OCI-LY7 (cell line): ENCODE data around the gene GMPR2. TPM values are rescaled to one million over a fixed set of nuclear protein-coding genes. Genes with fewer than 3 reads are reported as not detected.

Source experiments
- BruUV-seq: library from RNA; stranded (reverse); fragments of 400-500 nt; replicated peaks from 2 replicates; lab custom pipeline; 2021; lab: Mats Ljungman, UMichigan
- CTCF ChIA-PET: fragments of 300-600 bp; sonication (Branson Sonifier 250); formaldehyde crosslinking; loops from one replicate; lab custom pipeline; 2022; ENCODE audit warnings: antibody characterized with exemption; ENCODE audit not compliant: unreplicated experiment; lab: Charles Lee
- POLR2A ChIA-PET: fragments of 300-600 bp; sonication (Branson Sonifier 250); formaldehyde crosslinking; loops from one replicate; lab custom pipeline; 2022; ENCODE audit warnings: antibody characterized with exemption; lab: Charles Lee
- DNase-seq: peaks from one replicate; pipeline ENCODE4 v3.0.0-alpha.2; 2015; ENCODE audit warnings: low spot score
- H2AFZ ChIP-seq: fragments of 200-600 bp; sonication (generic), shearing (Covaris generic); 2 replicates; pipeline ENCODE4 v1.6.1; 2014; ENCODE audit warnings: mild to moderate bottlenecking, antibody characterized with exemption, low read length, moderate library complexity
- H3K27ac ChIP-seq: fragments of 200-600 bp; sonication (generic); 2 replicates; pipeline ENCODE4 v1.5.1; 2014; ENCODE audit warnings: mixed run types, low read depth, mild to moderate bottlenecking, moderate library complexity, low read length, inconsistent platforms; ENCODE audit not compliant: poor library complexity, severe bottlenecking
- H3K36me3 ChIP-seq: fragments of 200-600 bp; sonication (generic); 2 replicates; pipeline ENCODE4 v1.6.1; 2014; ENCODE audit warnings: mild to moderate bottlenecking, antibody characterized with exemption, low read length, moderate library complexity, mixed read lengths; ENCODE audit not compliant: insufficient read depth
- H3K4me1 ChIP-seq: fragments of 200-600 bp; sonication (generic); 2 replicates; pipeline ENCODE4 v1.5.1; 2014; ENCODE audit warnings: mild to moderate bottlenecking, low read length; ENCODE audit not compliant: insufficient read depth, poor library complexity, severe bottlenecking
- H3K4me2 ChIP-seq: fragments of 200-600 bp; sonication (generic); 2 replicates; pipeline ENCODE4 v1.6.1; 2014; ENCODE audit warnings: mild to moderate bottlenecking, low read length
- H3K4me3 ChIP-seq: fragments of 200-600 bp; sonication (generic); 2 replicates; pipeline ENCODE4 v1.5.1; 2014; ENCODE audit warnings: mild to moderate bottlenecking, low read depth, low read length; ENCODE audit not compliant: poor library complexity, severe bottlenecking
- H3K79me2 ChIP-seq: fragments of 200-600 bp; sonication (generic); 2 replicates; pipeline ENCODE4 v1.6.1; 2016; ENCODE audit warnings: low read depth, mild to moderate bottlenecking, low read length, moderate library complexity, mixed read lengths; ENCODE audit not compliant: insufficient read depth
- H3K9me2 ChIP-seq: fragments of 200-600 bp; sonication (generic); 2 replicates; pipeline ENCODE4 v1.6.1; 2016; ENCODE audit warnings: mild to moderate bottlenecking, low read length, mixed read lengths; ENCODE audit not compliant: insufficient read depth
- H3K9me3 ChIP-seq: fragments of 200-600 bp; sonication (generic); 2 replicates; pipeline ENCODE4 v1.6.1; 2014; ENCODE audit warnings: mild to moderate bottlenecking, mixed run types, low read length, mixed read lengths
- H4K20me1 ChIP-seq: fragments of 200-600 bp; sonication (generic); 2 replicates; pipeline ENCODE4 v1.6.1; 2014; ENCODE audit warnings: mild to moderate bottlenecking, antibody characterized with exemption, low read length, moderate library complexity, mixed read lengths; ENCODE audit not compliant: insufficient read depth
- EZH2phosphoT487 ChIP-seq: fragments of 200-600 bp; sonication (generic); IDR thresholded peaks from 2 replicates; pipeline ENCODE4 v1.6.1; 2018; ENCODE audit warnings: low read depth, borderline replicate concordance, mild to moderate bottlenecking, mixed run types, antibody characterized with exemption, low read length, moderate library complexity, mixed read lengths
- intact Hi-C: fragments of 100-400 bp; cut with micrococcal nuclease; formaldehyde crosslinking; loops from one replicate; pipeline ENCODE4 v1.10.0; 2022; ENCODE audit not compliant: unreplicated experiment
- total RNA-seq, 2 experiments: library from RNA; depleted of rRNA in 1 of 2; stranded (reverse); fragments of >200 nt in 1 of 2; shearing (Covaris generic) in 1 of 2; gene quantifications; 2 replicates each; pipeline ENCODE4 v1.2.3, GENCODE V29; 2014 to 2022
- TF ChIP-seq, protein P1 (sequence below): fragments of 200-600 bp; sonication (generic); conservative IDR thresholded peaks from 2 replicates; pipeline ENCODE4 v1.5.1; 2014; ENCODE audit warnings: mild to moderate bottlenecking, antibody characterized with exemption, low read length, moderate library complexity, mixed read lengths

Gene GMPR2
- total RNA-seq, 2 experiments from 2014 or later = 51.4 to 62.3 TPM

DNA sequence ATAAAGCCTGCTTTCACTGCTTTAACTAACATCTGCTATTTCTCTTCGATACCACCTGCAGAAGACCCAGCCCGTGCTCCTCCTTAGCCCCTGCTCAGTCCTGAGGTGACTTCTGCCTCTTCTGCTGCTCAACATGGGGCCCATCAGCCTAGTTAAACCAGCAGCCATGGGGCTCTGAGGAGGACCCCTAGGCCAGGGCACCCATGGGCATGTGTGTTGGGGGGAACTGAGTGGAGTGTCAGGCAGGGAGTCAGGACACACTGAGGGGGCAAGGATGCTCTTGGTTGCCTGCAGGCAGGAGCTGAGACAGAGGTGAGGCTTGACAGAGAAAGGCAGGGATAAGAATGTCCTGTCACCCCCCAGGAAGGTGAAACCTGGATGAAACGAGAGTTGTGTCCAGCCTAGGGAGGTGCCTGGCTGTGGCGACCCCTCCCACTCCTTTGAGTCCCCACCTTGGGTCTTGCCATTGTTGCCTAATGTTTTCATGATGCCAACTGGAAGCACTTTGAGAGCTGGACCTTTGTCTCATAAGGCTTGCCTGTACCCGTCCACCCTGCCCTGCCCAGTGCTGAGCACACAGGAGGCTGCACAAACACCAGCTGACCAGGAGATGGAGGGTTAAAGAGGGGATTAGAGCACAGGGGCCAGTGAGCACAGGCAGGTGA lies 51.2 kb downstream of the GMPR2 start:
- no TSS peak for BruUV-seq
- Histone ChIP-seq H4K20me1 (no peaks in the 10 kb centered on the region), H3K9me3 (no peaks in the 10 kb centered on the region), H3K4me1 (peaks cover 7% of the 10 kb centered on the region), H3K27ac (no peak overlapping the region), H3K4me2 (no peak overlapping the region), H3K36me3 (no peaks in the 10 kb centered on the region), H3K79me2 (no peaks in the 10 kb centered on the region), H3K9me2 (no peaks in the 10 kb centered on the region), H2AFZ (no peak overlapping the region), H3K4me3 (no peak overlapping the region)
- TF ChIP-seq, protein P1, sequence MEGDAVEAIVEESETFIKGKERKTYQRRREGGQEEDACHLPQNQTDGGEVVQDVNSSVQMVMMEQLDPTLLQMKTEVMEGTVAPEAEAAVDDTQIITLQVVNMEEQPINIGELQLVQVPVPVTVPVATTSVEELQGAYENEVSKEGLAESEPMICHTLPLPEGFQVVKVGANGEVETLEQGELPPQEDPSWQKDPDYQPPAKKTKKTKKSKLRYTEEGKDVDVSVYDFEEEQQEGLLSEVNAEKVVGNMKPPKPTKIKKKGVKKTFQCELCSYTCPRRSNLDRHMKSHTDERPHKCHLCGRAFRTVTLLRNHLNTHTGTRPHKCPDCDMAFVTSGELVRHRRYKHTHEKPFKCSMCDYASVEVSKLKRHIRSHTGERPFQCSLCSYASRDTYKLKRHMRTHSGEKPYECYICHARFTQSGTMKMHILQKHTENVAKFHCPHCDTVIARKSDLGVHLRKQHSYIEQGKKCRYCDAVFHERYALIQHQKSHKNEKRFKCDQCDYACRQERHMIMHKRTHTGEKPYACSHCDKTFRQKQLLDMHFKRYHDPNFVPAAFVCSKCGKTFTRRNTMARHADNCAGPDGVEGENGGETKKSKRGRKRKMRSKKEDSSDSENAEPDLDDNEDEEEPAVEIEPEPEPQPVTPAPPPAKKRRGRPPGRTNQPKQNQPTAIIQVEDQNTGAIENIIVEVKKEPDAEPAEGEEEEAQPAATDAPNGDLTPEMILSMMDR = no peak
- TF ChIP-seq EZH2phosphoT487 = no peak
- no peak for DNase-seq
- CTCF ChIA-PET = no interaction called here
- POLR2A ChIA-PET = interaction anchor here (1.0 kb wide), 1 partner anchor 40 kb away, joined by 5 read pairs; no protein-coding TSS in a partner anchor
- intact Hi-C loops = no loop called here

- Histone ChIP-seq H3K27ac (no peak overlapping the region), H3K4me3 (no peak overlapping the region), H3K9me3 (no peaks in the 10 kb centered on the region), H3K36me3 (peaks cover 4% of the 10 kb centered on the region; the same call in 1 of the 2 replicates), H3K4me2 (no peak overlapping the region), H4K20me1 (no peaks in the 10 kb centered on the region), H2AFZ (no peak overlapping the region), H3K79me2 (no peaks in the 10 kb centered on the region), H3K4me1 (peaks cover under 1% of the 10 kb centered on the region), H3K9me2 (no peaks in the 10 kb centered on the region)
- POLR2A ChIA-PET = no interaction called here
- CTCF ChIA-PET = no interaction called here
- intact Hi-C loops = no loop called here
- no TSS peak for BruUV-seq
- DNase-seq = no peak
- TF ChIP-seq, protein P1 = no peak
- TF ChIP-seq EZH2phosphoT487 = no peak
Observed at GRCh38 chr14:24284501-24285035, 51.8 kb downstream of the GMPR2 start.

DNA sequence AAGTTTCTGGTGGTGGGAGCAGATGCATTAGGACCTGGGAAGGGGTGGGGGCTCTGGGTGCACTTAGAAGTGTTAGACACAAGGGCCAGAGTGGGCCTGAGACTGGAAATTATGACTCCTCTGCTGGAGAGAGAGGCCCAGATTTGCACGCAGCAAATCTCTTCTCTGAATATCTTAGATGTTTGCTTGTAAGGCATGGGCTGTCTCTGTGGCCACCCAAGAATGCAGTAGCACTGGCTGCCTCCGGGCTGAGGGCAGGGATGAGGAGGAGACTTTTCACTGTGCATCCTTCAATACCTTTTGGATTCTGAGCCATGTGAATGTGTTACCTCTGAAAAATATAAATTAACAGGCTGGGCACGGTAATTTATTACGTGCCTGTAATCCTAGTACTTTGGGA lies 52.6 kb downstream of the GMPR2 start:
- no peak overlapping the region for H3K27ac ChIP-seq
- no peak overlapping the region for H3K4me3 ChIP-seq
- no peak overlapping the region for H2AFZ ChIP-seq
- H3K4me1 ChIP-seq = no peaks in the 10 kb centered on the region
- no TSS peak for BruUV-seq
- intact Hi-C loops = no loop called here
- H4K20me1 ChIP-seq = no peaks in the 10 kb centered on the region
- DNase-seq = no peak
- no peak overlapping the region for H3K4me2 ChIP-seq
- POLR2A ChIA-PET = interaction anchor here (1.2 kb wide), 1 partner anchor 57 kb away, joined by 3 read pairs; no protein-coding TSS in a partner anchor
- H3K9me2 ChIP-seq = no peaks in the 10 kb centered on the region
- TF ChIP-seq EZH2phosphoT487 = no peak
- TF ChIP-seq, protein P1 = no peak
- CTCF ChIA-PET = no interaction called here
- no peaks in the 10 kb centered on the region for H3K9me3 ChIP-seq
- no peaks in the 10 kb centered on the region for H3K79me2 ChIP-seq
- peaks cover 10% of the 10 kb centered on the region for H3K36me3 ChIP-seq
